Medulla oblongata (tissue), 1 donor: Measurements from ENCODE around the gene ARG1.
"Not testable (repeated sequence)": the region's sequence is repeated elsewhere in the genome, so short reads cannot be mapped to it uniquely, and the experiment has no call there.

ENCODE experiments used
- DNase-seq: peaks from one replicate; pipeline ENCODE4 v3.0.0-alpha.2; 2015; ENCODE audit errors: extremely low spot score

ARG1 gene

DNA sequence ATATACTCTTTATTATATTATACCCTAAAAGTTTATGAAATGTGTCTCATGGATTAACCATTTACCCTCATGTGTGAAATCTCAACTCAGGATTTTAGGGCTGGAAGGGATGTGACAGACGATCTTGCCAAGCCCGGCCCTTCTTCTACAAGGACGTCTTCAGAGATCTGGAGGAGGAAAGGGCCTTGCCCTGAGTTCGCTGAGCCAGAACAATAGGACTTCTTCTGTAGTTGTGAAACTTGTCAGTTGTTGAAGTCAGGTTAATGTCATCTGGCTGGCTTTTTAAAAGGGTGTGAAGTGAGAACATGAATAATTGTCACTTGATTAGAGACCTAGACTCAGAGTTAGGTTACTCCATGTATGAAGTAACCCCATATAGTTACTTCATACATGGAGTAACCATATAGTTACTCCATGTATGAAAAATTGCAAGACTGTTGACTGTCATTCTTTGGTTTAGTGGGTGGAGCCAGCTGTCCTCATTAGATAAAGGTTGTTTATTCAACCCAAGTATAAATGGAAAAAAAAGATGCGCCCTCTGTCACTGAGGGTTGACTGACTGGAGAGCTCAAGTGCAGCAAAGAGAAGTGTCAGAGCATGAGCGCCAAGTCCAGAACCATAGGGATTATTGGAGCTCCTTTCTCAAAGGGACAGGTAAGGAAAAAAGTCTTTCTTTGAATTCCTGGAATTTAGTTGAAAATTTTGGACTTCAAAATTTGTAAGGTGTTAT is at the start of gene ARG1:
Gene ARG1 (plus strand): TSS at position 541 of the 730 bp plus-strand sequence. CDS start 57 bp downstream, at position 598.
- no peak for DNase-seq

DNA sequence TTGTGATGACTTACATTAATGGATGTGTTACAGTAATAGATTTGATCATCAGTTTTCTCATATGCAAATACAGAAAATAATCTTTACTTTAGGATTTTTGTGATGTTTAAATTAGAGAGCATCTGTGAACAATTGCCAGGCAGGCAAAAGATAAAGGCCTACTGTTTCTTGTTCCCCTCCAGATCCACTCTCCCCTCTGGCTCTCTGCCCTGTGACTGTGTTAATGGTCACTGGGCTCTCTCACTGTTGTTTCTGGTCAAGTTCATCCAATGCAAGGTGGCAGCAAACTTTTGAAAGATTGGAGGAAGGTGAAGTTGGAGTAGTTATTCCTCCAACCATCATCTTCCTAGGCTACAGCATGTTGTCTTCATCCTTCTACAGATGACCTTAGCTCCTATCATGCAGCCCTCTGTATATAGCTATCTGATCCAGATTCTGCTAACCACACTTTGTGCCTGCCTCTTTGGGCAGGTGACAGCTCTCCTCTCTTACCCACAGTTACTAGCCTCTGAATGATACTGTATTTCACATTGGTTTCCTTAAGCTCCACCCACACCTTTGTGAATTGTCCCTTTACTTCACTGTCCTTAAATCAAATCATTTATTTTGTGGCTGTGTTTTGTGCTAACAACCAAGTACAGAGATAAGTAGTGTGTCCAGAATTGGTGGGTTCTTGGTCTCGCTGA is 48.9 kb upstream of the ARG1 start:
- peak; percentile 68 for DNase-seq

GRCh38 chr6:131524695-131525336 is 48.2 kb upstream of the ARG1 start:
- no peak for DNase-seq

DNA sequence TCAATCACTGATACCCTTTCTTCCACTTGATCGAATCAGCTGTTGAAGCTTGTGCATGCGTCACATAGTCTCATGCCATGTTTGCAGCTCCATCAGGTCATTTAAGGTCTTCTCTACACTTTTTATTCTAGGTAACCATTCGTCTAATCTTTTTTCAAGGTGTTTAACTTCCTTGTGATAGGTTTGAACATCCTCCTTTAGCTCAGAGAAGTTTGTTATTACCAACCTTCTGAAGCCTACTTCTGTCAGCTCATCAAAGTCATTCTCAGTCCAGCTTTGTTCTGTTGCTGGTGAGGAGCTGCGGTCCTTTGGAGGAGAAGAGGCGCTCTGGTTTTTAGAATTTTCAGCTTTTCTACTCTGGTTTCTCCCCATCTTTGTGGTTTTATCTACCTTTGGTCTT is 42.1 kb upstream of the ARG1 start:
- DNase-seq, result not testable (repeated sequence)

DNA sequence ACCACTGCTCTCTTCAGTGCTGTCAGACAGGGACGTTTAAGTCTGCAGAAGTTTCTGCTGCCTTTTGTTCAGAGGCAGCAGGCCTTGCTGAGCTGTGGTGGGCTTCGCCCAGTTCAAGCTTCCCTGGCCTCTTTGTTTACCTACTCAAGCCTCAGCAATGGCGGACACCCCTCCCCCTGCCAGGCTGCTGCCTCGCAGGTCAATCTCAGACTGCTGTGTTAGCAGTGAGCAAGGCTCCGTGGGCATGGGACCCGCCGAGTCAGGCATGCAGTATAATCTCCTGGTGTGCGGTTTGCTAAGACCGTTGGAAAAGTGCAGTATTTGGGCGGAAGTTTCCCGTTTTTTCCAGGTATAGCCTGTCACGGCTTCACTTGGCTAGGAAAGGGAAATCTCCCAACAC is 41.3 kb upstream of the ARG1 start:
- DNase-seq, result not testable (repeated sequence)

GRCh38 chr6:131532580-131533039 is 40.4 kb upstream of the ARG1 start:
- DNase-seq, result no peak

GRCh38 chr6:131538615-131539014 is 34.4 kb upstream of the ARG1 start:
- DNase-seq, result not testable (repeated sequence)

DNA sequence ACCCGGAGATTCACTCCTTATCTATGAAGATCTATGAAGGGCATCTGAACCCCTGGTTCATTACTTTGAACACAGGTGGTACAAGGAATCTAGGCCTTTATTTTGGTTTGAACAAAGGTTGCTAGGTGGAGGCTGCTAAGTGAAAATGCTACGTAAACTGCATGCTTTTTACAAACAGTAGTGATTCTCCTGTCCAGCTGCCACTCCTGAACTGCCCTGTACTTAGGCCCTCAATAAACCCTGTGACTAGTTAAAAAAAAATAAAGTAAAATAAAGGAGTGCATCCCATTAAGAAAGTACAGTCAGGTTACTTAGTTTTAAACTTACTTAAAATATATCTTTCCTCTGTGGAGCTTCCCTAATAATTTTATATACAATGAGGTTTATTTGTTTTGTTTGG is 27.7 kb upstream of the ARG1 start:
- no peak for DNase-seq

DNA sequence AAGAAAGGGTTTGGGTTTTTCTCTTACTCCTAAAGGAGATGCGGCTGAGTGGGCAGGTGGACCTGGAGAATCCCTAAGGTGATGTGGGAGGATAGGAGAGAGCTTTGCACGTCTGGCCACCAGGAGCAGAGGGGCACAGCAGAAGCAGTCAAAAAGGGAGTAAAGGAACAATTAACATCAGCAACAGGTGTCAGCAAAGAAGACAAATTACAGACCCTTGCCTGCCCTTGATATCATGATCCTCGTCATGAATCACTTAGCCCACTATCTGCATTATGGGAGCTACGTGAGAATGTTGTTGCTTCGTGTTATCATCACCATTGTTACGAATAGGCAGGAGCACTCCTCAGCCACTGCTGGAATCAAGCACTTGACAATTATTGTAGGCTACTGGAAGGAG is 25.5 kb upstream of the ARG1 start:
- no peak for DNase-seq

GRCh38 chr6:131548441-131548840 is 24.6 kb upstream of the ARG1 start:
- DNase-seq, result no peak

DNA sequence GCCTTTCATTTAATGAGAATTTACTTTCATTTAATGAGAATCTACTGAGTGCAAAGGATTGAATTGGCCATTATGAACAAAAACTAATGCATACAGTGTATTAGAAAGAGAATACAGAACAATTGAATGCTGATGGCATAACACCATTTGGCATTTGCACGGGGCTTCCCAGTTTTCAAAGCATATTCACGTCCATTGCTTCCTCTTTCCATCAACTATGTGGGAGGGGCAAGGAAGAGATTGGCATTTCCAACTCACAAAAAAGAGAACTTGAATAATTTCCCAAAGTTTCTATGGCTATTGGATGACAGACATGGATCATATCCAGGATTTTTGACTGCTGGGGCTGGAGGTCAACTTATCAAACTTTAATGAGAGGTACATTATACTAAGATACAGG is 23.2 kb upstream of the ARG1 start:
- no peak for DNase-seq

GRCh38 chr6:131551902-131552301 is 21.1 kb upstream of the ARG1 start:
- no peak for DNase-seq

- no peak for DNase-seq
Observed at GRCh38 chr6:131552572-131552971, 20.5 kb upstream of the ARG1 start.

DNA sequence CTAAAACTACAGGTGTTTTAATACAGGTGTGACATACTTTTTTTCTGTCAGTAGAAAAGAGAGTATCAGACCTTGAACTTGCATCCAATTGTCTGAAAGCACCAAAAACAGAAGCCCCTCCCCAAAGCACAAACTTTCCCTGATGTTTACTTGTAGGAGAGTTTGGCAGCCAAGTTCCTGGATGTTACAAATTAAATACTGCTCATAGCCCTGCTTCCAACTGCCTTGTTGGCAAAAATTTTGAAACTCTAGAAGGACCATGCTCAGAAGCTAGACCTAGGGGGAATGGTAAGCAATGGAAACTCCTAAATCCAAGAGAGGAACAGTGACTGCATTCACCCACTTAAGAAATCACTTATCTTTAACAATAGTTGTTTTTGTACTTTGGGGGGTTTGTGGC is 17.0 kb upstream of the ARG1 start:
- no peak for DNase-seq

DNA sequence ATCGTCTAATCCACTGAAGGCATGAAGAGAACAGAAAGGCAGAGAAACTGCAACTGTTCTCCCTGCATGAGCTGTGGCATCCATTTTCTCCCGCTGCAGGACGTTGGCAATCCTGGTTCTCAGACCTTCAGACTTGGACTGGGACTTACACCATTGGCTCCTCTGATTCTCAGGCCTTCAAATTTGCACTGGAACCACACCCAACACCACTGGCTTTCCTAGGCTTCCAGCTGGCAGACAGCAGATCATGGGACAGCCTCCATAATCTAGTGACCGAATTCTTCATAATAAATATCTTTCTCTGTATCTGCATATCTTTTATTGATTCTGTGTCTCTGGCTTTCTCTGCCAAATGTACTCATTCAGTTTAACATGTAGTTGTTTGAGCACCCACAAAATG is 14.1 kb upstream of the ARG1 start:
- DNase-seq, result no peak

DNA sequence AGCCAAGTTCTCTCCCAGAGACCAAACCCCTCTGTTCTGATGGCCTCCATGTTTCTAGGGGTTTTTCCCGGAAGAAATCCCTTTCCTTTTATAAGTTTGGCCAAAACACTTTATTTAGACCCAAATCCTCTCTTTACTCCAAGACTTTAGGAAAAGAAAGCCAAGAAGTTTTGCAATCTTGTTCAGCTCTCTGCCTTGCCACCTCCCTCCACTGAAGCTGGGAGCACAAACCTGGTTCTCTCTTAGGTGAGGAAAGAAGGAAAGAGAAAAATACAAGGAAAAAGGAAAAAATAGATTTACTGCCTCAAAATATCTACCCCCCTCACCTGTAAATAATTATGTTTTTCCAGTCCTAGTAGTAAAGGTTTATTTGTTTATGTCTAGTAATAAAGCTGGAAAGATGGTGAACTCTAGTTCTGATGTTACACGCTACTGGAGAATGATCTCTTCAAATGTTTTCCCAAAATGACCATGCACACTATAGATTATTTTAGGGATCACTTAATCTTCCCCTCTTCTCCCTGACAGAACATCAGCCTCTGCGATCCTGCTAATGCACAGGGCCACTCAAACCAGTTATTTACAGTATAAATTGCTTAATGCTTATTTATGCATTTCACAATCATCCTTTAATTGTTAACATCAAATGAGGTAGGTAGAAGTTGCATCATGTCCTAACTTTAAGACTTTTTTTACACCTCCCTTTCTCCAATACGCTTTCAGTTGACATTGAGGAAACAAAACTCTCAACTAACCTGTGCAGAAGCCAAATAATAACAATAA is 10.9 kb upstream of the ARG1 start:
- no peak for DNase-seq

- no peak for DNase-seq
Observed at GRCh38 chr6:131565056-131565455, 8.0 kb upstream of the ARG1 start.

DNA sequence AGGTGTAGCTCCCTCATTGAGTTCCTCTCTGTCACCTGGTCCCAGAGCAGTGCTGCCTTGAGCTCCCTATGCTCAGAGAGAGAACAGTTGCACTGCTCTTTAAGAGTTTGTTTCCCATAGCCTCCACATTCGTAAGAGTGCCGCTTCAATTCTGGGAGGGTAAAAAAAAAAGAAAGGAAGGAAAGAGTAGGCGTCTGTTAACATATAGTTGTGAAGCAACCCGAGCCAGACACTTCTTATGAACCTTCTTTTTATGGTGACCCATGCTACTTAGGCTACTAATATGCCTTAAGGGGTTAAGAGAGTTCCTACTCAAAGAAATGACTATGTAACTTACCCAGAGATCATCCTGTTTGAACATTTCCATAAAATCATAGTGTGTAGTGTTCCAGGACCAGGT is 4.3 kb upstream of the ARG1 start:
- no peak for DNase-seq

DNA sequence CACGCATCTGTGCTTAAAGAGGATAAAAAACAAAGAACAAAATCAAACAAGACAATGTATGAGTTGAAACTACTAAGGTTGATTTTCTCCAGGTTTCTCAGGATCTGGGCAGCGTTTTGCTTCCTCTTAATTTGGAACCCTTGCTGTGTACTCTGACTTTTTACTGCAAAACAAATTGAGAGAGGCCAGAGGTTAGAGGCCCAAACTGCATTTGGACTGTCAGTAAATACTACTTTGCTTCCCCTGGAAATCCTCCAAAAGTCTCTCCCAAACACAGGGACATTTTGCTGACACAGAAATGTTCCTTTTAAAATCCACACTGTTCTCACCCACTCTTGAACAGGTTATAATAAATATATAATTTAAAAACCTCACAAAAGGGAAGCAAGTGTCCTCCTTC is 1.1 kb downstream of the ARG1 start:
- peak; percentile 17 for DNase-seq

DNA sequence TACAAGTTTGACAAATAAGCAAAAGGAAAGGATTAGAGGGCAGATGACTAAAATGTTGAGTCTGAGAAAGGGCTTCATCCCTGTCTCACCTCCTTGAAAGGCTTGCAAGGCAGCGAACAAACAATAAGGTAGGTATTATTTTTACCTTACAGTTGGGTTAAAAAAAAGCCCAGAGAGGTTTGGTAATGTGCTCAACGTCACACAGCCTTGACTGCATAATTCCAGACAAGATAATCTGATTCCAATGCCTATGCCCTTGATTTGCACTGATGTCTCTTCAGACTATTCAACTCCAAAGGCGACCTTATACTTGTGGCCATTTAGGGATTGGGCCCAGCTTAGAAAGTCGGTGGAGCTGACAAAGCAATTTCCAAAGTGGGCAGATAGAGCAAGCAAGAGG is 1.7 kb downstream of the ARG1 start:
- DNase-seq, result no peak

- DNase-seq, result no peak
Observed at GRCh38 chr6:131575834-131576478, 2.9 kb downstream of the ARG1 start.

DNA sequence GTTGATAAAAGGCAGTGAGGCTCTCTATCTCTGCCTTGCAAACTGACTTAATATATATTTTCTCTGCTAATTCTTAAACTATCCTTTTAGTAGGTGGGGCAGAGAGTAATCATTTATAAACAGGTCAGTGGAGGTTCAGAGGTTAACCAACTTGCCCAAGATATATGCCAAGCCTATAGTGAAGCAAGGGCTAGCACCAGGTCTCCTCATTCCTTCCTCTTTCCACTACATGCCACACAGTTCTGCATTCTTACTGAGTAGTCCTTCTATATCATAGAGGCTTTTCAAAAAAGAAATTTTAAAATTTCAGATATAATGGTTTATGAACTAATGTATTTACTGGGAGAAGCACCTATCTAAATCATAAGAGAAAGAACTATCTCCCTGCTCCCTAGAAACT is 8.5 kb downstream of the ARG1 start:
- DNase-seq, result no peak
